Measurements from ENCODE around the gene TAF6. TPM values are rescaled to one million over a fixed set of nuclear protein-coding genes. Genes with fewer than 3 reads are reported as not detected.

Gene TAF6
- total and polyA plus RNA-seq, 2 experiments from 2014 or later: 56.3 to 141 TPM

DNA sequence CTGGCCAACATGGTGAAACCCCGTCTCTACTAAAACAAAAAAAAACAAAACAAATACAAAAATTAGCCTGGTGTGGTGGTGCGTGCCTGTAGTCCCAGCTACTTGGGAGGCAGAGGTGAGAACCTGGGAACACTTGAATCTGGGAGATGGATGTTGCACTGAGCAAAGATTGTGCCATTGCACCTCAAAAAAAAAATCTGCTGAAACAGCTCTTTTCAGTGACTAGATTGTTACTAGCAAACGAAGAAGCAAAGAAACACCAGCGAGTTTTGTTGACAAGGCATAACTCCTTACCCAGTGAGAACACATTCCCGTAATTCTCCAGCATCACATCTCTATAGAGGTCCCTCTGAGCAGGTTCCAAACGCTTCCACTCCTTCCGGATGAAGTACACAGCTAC, 44.3 kb downstream of the TAF6 start (continued):
- TF ChIP-seq, protein P1, sequence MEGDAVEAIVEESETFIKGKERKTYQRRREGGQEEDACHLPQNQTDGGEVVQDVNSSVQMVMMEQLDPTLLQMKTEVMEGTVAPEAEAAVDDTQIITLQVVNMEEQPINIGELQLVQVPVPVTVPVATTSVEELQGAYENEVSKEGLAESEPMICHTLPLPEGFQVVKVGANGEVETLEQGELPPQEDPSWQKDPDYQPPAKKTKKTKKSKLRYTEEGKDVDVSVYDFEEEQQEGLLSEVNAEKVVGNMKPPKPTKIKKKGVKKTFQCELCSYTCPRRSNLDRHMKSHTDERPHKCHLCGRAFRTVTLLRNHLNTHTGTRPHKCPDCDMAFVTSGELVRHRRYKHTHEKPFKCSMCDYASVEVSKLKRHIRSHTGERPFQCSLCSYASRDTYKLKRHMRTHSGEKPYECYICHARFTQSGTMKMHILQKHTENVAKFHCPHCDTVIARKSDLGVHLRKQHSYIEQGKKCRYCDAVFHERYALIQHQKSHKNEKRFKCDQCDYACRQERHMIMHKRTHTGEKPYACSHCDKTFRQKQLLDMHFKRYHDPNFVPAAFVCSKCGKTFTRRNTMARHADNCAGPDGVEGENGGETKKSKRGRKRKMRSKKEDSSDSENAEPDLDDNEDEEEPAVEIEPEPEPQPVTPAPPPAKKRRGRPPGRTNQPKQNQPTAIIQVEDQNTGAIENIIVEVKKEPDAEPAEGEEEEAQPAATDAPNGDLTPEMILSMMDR (conservative IDR thresholded peaks at IDR 0.05; ENCODE audit: low read depth in 2 of 2): no peak
- TF ChIP-seq JUNB (IDR thresholded peaks at IDR 0.05; ENCODE audit: unreplicated experiment) (no peak), CREB1 (CRISPR knock-in tag; IDR thresholded peaks at IDR 0.05; ENCODE audit: low read depth) (no peak), EZH2 (IDR thresholded peaks at IDR 0.05; ENCODE audit: low read depth, unreplicated experiment) (no peak)
- TF ChIP-seq, protein P2, sequence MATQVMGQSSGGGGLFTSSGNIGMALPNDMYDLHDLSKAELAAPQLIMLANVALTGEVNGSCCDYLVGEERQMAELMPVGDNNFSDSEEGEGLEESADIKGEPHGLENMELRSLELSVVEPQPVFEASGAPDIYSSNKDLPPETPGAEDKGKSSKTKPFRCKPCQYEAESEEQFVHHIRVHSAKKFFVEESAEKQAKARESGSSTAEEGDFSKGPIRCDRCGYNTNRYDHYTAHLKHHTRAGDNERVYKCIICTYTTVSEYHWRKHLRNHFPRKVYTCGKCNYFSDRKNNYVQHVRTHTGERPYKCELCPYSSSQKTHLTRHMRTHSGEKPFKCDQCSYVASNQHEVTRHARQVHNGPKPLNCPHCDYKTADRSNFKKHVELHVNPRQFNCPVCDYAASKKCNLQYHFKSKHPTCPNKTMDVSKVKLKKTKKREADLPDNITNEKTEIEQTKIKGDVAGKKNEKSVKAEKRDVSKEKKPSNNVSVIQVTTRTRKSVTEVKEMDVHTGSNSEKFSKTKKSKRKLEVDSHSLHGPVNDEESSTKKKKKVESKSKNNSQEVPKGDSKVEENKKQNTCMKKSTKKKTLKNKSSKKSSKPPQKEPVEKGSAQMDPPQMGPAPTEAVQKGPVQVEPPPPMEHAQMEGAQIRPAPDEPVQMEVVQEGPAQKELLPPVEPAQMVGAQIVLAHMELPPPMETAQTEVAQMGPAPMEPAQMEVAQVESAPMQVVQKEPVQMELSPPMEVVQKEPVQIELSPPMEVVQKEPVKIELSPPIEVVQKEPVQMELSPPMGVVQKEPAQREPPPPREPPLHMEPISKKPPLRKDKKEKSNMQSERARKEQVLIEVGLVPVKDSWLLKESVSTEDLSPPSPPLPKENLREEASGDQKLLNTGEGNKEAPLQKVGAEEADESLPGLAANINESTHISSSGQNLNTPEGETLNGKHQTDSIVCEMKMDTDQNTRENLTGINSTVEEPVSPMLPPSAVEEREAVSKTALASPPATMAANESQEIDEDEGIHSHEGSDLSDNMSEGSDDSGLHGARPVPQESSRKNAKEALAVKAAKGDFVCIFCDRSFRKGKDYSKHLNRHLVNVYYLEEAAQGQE (IDR thresholded peaks at IDR 0.05; ENCODE audit: unreplicated experiment): no peak

DNA sequence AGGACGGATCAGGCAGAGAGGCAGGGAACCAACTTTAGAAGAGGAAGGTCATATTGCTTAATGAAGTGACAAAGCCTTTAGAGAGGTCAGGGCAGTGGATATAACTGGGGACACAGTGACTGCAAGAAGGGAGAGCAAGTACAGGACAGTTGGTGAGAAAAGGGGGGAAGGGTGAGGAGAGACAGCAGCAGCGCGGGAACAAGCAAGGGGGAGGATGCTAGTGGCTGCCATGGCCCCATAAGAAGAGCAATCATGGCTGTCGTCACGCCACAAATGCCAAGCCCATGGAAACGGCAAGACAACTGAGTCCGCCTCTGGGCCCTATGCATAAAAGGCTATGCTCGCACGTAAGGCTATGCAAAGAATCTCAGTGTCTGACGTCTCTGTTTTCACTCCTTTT, 46.7 kb downstream of the TAF6 start:
- Histone ChIP-seq H3K4me2 (no peak overlapping the region), H3K27ac (ENCODE audit: low read depth) (no peak overlapping the region), H4K20me1 (replicated peaks; ENCODE audit: insufficient read depth) (peaks cover 3% of the 10 kb centered on the region; the same call in 1 of the 2 replicates), H3F3A (replicated peaks; ENCODE audit: low read depth) (peaks cover 51% of the 10 kb centered on the region), H3K79me2 (replicated peaks; ENCODE audit: insufficient read depth) (peaks cover 33% of the 10 kb centered on the region), H3K9me2 (ENCODE audit: insufficient read depth) (no peaks in the 10 kb centered on the region), H3K4me1 (ENCODE audit: insufficient read depth) (no peaks in the 10 kb centered on the region), H3K4me3 (no peak overlapping the region), H3K27me3 (ENCODE audit: insufficient read depth) (0 out of 2 replicates have a peak, but pooled peaks cover 5% of the 10 kb centered on the region), H3K36me3 (ENCODE audit: insufficient read depth) (peaks cover 83% of the 10 kb centered on the region), H2AFZ (no peak overlapping the region)
- H3K4me1 Mint-ChIP-seq: no peaks in the 10 kb centered on the region
- ATAC-seq (no peak), DNase-seq (ENCODE audit: low spot score) (no peak)
- no peak overlapping the region for H3K27ac Mint-ChIP-seq
- H3K9me3 Mint-ChIP-seq: peaks cover 89% of the 10 kb centered on the region
- peaks cover 28% of the 10 kb centered on the region for H3K27me3 Mint-ChIP-seq (ENCODE audit: insufficient read depth, low read depth, poor library complexity)
- peaks cover 100% of the 10 kb centered on the region for H3K36me3 Mint-ChIP-seq (ENCODE audit: low read depth)
- H3K4me3 Mint-ChIP-seq: no peak overlapping the region
- TF ChIP-seq ZNF462 (CRISPR knock-in tag; IDR thresholded peaks at IDR 0.05): no peak
- no peak for TF ChIP-seq JUNB (IDR thresholded peaks at IDR 0.05; ENCODE audit: unreplicated experiment)
- TF ChIP-seq, protein P2 (IDR thresholded peaks at IDR 0.05; ENCODE audit: unreplicated experiment): no peak
- no peak for TF ChIP-seq ZNF331 (CRISPR knock-in tag; IDR thresholded peaks at IDR 0.05; ENCODE audit: low read depth)
- TF ChIP-seq EZH2phosphoT487 (IDR thresholded peaks at IDR 0.05; ENCODE audit: unreplicated experiment): no peak
- TF ChIP-seq POLR2AphosphoS5 (IDR thresholded peaks at IDR 0.05; ENCODE audit: low read depth): no peak
- TF ChIP-seq CREB1 (CRISPR knock-in tag; IDR thresholded peaks at IDR 0.05; ENCODE audit: low read depth): no peak
- TF ChIP-seq NANOG (IDR thresholded peaks at IDR 0.05; ENCODE audit: borderline replicate concordance): no peak
